Skeletal muscle tissue (tissue), 4 donors: ENCODE measurements around the gene AMZ1. TPM values are rescaled to one million over a fixed set of nuclear protein-coding genes. Genes with fewer than 3 reads are reported as not detected.

Experiments used
- H3K27ac ChIP-seq: one replicate; pipeline ENCODE4 v1.7.0; 2013; ENCODE audit warnings: mild to moderate bottlenecking, low read depth, low read length, inconsistent platforms
- H3K27me3 ChIP-seq, 3 donors: one replicate each; pipeline ENCODE4 v1.7.0; 2013; ENCODE audit warnings: low read length in 3 of 3; ENCODE audit not compliant: control insufficient read depth in 3 of 3, insufficient read depth in 3 of 3
- H3K36me3 ChIP-seq, 3 donors: one replicate each; pipeline ENCODE4 v1.7.0; 2013; ENCODE audit warnings: low read length in 3 of 3; ENCODE audit not compliant: control insufficient read depth in 3 of 3, insufficient read depth in 3 of 3
- H3K4me1 ChIP-seq, 3 donors: one replicate each; pipeline ENCODE4 v1.7.0; 2013; ENCODE audit warnings: low read length in 3 of 3, mild to moderate bottlenecking in 3 of 3; ENCODE audit not compliant: control insufficient read depth in 3 of 3, insufficient read depth in 3 of 3
- H3K4me3 ChIP-seq, 3 donors: one replicate each; pipeline ENCODE4 v1.7.0; 2013; ENCODE audit warnings: low read length in 3 of 3
- H3K9ac ChIP-seq, 3 donors: one replicate each; pipeline ENCODE4 v1.7.0; 2013; ENCODE audit warnings: low read length in 3 of 3, mild to moderate bottlenecking in 3 of 3, moderate library complexity in 2 of 3, low read depth in 1 of 3
- H3K9me3 ChIP-seq, 3 donors: one replicate each; pipeline ENCODE4 v1.7.0; 2013; ENCODE audit warnings: low read length in 3 of 3; ENCODE audit not compliant: control insufficient read depth in 3 of 3
- total RNA-seq: library from RNA; depleted of rRNA; stranded (reverse); fragments of >200 nt; gene quantifications from one replicate; pipeline ENCODE4 v1.2.3, GENCODE V29; 2014
- donor health status: Osteomylitis.

AMZ1 gene
- total RNA-seq, 1 donor from 2014 or later, result under 0.01 TPM

DNA sequence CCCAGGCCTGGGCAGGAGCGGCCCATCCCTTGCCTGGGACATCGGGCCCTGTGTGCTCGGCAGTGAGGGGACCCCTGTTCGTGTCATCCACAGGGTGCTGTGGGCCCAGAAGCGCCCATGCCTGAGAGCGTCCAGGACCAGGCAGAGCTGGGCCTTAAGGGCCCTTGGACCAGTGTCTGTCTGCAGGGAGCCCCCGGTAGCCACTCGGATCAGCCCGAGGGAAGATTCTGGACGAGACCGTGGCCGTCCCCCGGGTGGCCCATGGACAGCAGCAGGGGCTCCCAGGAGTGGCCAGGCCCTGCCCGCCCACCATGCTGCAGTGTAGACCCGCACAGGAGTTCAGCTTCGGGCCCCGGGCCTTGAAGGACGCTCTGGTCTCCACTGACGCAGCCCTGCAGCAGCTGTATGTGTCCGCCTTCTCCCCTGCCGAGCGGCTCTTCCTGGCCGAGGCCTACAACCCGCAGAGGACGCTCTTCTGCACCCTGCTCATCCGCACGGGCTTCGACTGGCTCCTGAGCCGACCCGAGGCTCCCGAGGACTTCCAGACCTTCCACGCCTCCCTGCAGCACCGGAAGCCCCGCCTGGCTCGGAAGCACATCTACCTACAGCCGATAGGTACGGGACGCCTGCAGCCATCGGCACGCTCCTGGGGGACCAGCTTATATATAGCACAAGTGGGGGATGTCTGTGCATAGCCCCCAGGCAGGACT, 12.3 kb downstream of the AMZ1 start:
- Histone ChIP-seq H3K9ac (no peak overlapping the region), H3K27ac (no peak overlapping the region), H3K36me3 (no peaks in the 10 kb centered on the region), H3K4me3 (no peak overlapping the region), H3K27me3 (peaks cover 9 to 27% (median 26%) of the 10 kb centered on the region in 3 donors), H3K9me3 (no peaks in the 10 kb centered on the region), H3K4me1 (peaks cover 0 to 7% (median 6%) of the 10 kb centered on the region in 3 donors)

GRCh38 chr7:2701424-2701823, 13.4 kb downstream of the AMZ1 start:
- Histone ChIP-seq H3K4me3 (no peak overlapping the region), H3K4me1 (peaks cover 0 to 7% (median 6%) of the 10 kb centered on the region in 3 donors), H3K36me3 (no peaks in the 10 kb centered on the region), H3K9ac (no peak overlapping the region), H3K27ac (no peak overlapping the region), H3K9me3 (no peaks in the 10 kb centered on the region), H3K27me3 (peaks cover 9 to 27% (median 26%) of the 10 kb centered on the region in 3 donors)

DNA sequence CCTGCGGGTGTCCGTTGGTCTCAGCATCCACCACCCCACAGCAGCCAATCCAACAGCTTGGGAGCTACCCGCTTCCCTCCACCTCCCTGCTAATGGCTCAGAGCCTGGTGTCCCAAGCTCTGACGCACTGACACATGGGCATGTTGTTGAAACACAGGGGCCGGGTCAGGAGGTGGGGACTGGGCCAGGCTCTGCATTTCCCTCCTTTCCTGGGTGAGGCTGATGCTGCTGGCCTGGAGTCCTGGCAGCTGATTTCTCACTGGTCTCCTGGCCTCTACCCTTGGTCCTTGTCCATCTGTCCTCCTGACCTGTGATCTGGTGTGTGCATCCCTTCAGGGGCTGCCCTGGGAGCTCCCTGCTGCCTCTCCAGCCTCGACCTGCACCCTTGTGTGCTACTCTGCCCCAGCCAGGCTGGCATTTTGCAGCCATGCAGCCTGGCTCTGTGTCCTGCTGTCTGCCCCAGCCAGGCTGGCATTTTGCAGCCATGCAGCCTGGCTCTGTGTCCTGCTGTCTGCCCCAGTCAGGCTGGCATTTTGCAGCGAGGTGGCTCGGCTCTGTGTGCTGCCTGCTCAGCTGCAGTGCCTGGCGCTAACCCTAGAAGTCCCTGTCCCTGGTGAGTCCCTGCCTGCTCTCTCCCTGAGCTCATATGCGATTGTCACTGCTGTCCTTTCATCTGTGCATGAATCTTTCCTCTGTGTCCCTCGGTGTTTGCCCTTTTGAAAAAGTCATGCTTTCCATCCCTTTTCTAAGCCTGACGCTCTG, 14.0 kb downstream of the AMZ1 start:
- H3K9me3 ChIP-seq, result no peaks in the 10 kb centered on the region
- H3K9ac ChIP-seq, result no peak overlapping the region

DNA sequence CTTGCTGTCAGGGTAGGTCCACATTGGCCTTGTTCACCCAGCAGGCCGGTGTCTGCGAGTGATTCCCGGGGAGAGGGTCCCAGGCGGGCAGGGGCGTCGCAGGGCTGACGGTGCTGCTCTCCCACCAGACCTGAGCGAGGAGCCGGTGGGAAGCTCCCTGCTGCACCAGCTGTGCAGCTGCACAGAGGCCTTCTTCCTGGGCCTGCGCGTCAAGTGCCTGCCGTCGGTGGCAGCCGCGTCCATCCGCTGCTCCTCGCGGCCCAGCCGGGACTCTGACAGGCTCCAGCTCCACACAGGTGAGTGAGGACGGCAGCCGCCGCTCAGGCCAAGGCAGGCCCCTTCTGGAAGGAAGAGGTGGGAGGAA, 14.6 kb downstream of the AMZ1 start:
- Histone ChIP-seq H3K4me3 (no peak overlapping the region), H3K36me3 (no peaks in the 10 kb centered on the region), H3K9me3 (no peaks in the 10 kb centered on the region), H3K27ac (no peak overlapping the region), H3K4me1 (peaks cover 0 to 7% (median 6%) of the 10 kb centered on the region in 3 donors), H3K27me3 (peaks cover 9 to 27% (median 26%) of the 10 kb centered on the region in 3 donors), H3K9ac (no peak overlapping the region)

More for the DNA sequence above, 14.0 kb downstream of the AMZ1 start:
- Histone ChIP-seq H3K36me3 (no peaks in the 10 kb centered on the region), H3K4me3 (no peak overlapping the region), H3K27me3 (peaks cover 9 to 27% (median 26%) of the 10 kb centered on the region in 3 donors), H3K4me1 (peaks cover 0 to 7% (median 6%) of the 10 kb centered on the region in 3 donors), H3K27ac (no peak overlapping the region)

DNA sequence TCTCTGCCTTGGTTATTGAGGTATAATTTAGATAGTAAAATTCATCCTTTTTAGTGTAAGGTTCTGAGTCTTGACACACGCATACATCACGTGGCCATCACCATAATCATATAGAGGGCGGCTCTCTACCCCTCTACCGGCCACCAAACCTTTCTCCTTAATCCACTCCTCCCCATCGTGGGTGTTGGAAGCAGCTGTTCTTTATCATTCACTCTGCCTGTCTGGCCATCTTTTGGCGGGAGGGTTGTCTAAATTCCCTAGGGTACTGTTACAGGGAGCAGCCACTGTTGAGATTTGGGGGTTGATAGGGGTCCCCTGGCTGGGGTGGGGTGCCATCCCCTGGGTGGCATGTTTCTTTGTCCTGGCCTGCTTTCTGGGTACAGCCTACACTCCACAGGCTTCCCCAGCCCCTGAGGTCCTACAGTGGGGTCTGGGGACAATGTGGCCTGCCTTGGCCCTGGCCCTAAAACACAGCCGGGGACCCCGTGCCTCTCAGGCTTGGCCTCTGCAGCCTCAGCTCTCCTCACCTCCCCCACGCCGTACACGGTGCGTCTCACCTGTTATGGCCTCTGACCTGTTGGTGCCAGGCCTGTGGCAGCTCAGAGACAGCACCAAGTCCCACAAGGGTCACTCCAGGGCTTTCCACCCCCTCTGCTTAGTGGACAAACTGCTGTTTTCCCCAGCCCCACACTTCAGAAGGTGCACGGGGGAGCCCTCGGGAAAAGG, 17.5 kb downstream of the AMZ1 start:
- H3K27ac ChIP-seq, result no peak overlapping the region
- no peaks in the 10 kb centered on the region for H3K36me3 ChIP-seq
- no peak overlapping the region for H3K4me3 ChIP-seq
- H3K27me3 ChIP-seq, result peaks cover 5 to 32% (median 16%) of the 10 kb centered on the region in 3 donors
- H3K4me1 ChIP-seq, result peaks cover 7 to 15% (median 13%) of the 10 kb centered on the region in 3 donors
- H3K9me3 ChIP-seq, result no peaks in the 10 kb centered on the region
- H3K9ac ChIP-seq, result no peak overlapping the region

DNA sequence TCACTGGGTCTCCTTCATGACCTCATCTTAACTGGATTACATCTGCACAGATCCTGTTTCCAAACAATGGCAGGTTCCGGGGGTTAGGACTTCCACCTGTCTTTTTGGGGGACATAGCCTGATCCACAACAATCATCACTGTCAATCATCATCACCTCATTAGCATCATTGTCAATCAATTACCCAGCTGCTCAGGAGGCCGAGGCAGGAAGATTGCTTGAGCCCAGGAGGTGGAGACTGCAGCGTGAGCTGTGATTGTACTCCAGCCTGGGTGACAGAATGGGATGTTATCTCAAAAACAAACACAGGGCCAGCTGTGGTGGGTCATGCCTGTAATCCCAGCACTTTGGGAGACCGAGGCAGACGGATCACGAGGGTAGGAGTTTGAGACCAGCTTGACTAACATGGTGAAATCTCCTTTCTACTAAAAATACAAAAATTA, 18.7 kb downstream of the AMZ1 start:
- no peaks in the 10 kb centered on the region for H3K36me3 ChIP-seq
- H3K9me3 ChIP-seq, result no peaks in the 10 kb centered on the region
- H3K9ac ChIP-seq, result no peak overlapping the region
- H3K4me3 ChIP-seq, result no peak overlapping the region
- peaks cover 5 to 29% (median 7%) of the 10 kb centered on the region in 3 donors for H3K27me3 ChIP-seq
- H3K4me1 ChIP-seq, result peaks cover 7 to 13% (median 10%) of the 10 kb centered on the region in 3 donors
- H3K27ac ChIP-seq, result no peak overlapping the region

GRCh38 chr7:2707481-2707880, 19.5 kb downstream of the AMZ1 start:
- H3K27ac ChIP-seq, result no peak overlapping the region
- H3K36me3 ChIP-seq, result no peaks in the 10 kb centered on the region
- no peak overlapping the region for H3K9ac ChIP-seq
- H3K4me1 ChIP-seq, result peaks cover 6 to 9% (median 7%) of the 10 kb centered on the region in 3 donors
- H3K27me3 ChIP-seq, result peaks cover 5 to 29% (median 5%) of the 10 kb centered on the region in 3 donors
- no peaks in the 10 kb centered on the region for H3K9me3 ChIP-seq
- H3K4me3 ChIP-seq, result no peak overlapping the region

DNA sequence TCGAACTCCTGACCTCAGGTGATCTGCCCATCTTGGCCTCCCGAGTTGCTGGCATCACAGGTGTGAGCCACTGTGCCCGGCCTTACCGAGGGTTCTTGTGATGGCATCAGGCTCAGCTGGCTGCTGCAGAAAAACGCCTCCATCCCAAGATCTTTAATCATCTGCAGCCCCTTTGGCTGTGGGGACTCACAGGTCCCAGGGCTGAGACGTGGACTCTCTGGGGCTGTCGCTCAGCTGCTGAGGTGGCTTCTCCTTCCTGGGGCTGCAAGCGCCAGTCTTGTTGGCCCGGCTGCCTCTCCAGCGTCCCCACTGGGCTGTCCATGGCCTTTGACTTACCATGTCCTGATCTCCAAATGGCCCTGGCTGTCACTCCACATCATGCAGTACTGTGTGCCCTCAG, 20.0 kb downstream of the AMZ1 start:
- Histone ChIP-seq H3K27me3 (peaks cover 5 to 29% (median 5%) of the 10 kb centered on the region in 3 donors), H3K9ac (no peak overlapping the region), H3K4me3 (no peak overlapping the region), H3K4me1 (peaks cover 6 to 9% (median 7%) of the 10 kb centered on the region in 3 donors), H3K36me3 (no peaks in the 10 kb centered on the region), H3K9me3 (no peaks in the 10 kb centered on the region), H3K27ac (no peak overlapping the region)

DNA sequence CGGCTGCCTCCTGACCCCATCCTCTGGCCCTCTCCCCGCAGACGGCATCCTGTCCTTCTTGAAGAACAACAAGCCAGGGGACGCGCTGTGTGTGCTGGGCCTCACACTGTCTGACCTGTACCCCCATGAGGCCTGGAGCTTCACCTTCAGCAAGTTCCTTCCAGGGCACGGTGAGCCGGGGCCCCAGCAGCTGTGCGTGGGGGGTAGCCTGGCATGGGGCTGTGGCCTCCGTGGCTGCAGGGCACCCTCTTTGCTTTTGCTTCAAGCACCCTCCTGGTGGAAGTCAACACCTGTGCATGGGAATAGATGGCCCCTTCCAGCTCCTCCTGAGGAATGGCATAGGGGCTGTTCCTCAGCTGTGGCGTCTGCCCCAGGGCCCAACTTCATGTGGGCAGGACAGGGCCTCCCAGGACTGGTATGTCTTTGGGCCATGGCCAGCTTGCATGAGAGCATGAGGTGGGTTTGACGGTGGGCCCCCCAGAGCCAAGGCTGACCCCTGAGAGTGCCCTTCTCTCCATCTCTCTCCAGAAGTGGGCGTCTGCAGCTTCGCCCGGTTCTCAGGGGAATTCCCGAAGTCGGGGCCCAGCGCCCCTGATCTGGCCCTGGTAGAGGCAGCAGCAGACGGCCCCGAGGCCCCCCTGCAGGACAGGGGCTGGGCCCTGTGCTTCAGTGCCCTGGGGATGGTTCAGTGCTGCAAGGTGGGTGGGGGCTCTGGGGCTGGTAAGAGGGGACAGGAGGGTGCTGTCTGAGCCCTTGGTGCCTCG, 20.7 kb downstream of the AMZ1 start:
- Histone ChIP-seq H3K4me1 (peaks cover 8 to 11% (median 9%) of the 10 kb centered on the region in 3 donors), H3K36me3 (no peaks in the 10 kb centered on the region), H3K27me3 (peaks cover 5 to 34% (median 5%) of the 10 kb centered on the region in 3 donors), H3K4me3 (no peak overlapping the region), H3K9ac (no peak overlapping the region), H3K27ac (no peak overlapping the region), H3K9me3 (no peaks in the 10 kb centered on the region)
